KMS-11 (cell line): ENCODE data around the gene JMJD7.

Experiments
- H2AFZ ChIP-seq: fragments of 200-600 bp; sonication (generic); 2 replicates; pipeline ENCODE4 v1.6.1; 2016; ENCODE audit warnings: antibody characterized with exemption, mixed run types, low read depth
- H3K27ac ChIP-seq: fragments of 200-600 bp; sonication (generic); 2 replicates; pipeline ENCODE4 v1.6.1; 2016; ENCODE audit warnings: mild to moderate bottlenecking, mixed run types
- H3K27me3 ChIP-seq: fragments of 200-600 bp; sonication (generic); 2 replicates; pipeline ENCODE4 v1.6.1; 2017; ENCODE audit warnings: mild to moderate bottlenecking, low read depth, mixed run types, moderate library complexity; ENCODE audit not compliant: insufficient read depth
- H3K36me3 ChIP-seq: fragments of 200-600 bp; sonication (generic); 2 replicates; pipeline ENCODE4 v1.6.1; 2017; ENCODE audit warnings: mild to moderate bottlenecking, mixed run types; ENCODE audit not compliant: insufficient read depth
- H3K4me1 ChIP-seq: fragments of 200-600 bp; sonication (generic); 2 replicates; pipeline ENCODE4 v1.6.1; 2016; ENCODE audit warnings: mild to moderate bottlenecking, low read depth, mixed run types; ENCODE audit not compliant: poor library complexity, severe bottlenecking
- H3K4me2 ChIP-seq: fragments of 200-600 bp; sonication (generic); 2 replicates; pipeline ENCODE4 v1.7.0; 2016; ENCODE audit warnings: mild to moderate bottlenecking, mixed run types
- H3K4me3 ChIP-seq: fragments of 200-600 bp; sonication (generic); IDR thresholded peaks from 2 replicates; pipeline ENCODE4 v1.6.1; 2017; ENCODE audit warnings: low read depth, low read length, mixed read lengths; ENCODE audit not compliant: insufficient read depth
- H3K79me2 ChIP-seq: fragments of 200-600 bp; sonication (generic); 2 replicates; pipeline ENCODE4 v1.6.1; 2016; ENCODE audit warnings: low read depth, mixed run types; ENCODE audit not compliant: insufficient read depth
- H3K9ac ChIP-seq: fragments of 200-600 bp; sonication (generic); 2 replicates; pipeline ENCODE4 v1.6.1; 2016; ENCODE audit warnings: mild to moderate bottlenecking, mixed run types
- H4K20me1 ChIP-seq: fragments of 200-600 bp; sonication (generic); 2 replicates; pipeline ENCODE4 v1.6.1; 2016; ENCODE audit warnings: mild to moderate bottlenecking, mixed run types; ENCODE audit not compliant: insufficient read depth
- TF ChIP-seq, protein P1 (sequence below): fragments of 200-600 bp; sonication (generic); conservative IDR thresholded peaks from 2 replicates; pipeline ENCODE4 v1.6.1; 2017; ENCODE audit warnings: low read depth, mild to moderate bottlenecking, antibody characterized with exemption, low read length, moderate library complexity, mixed read lengths

JMJD7 gene

DNA sequence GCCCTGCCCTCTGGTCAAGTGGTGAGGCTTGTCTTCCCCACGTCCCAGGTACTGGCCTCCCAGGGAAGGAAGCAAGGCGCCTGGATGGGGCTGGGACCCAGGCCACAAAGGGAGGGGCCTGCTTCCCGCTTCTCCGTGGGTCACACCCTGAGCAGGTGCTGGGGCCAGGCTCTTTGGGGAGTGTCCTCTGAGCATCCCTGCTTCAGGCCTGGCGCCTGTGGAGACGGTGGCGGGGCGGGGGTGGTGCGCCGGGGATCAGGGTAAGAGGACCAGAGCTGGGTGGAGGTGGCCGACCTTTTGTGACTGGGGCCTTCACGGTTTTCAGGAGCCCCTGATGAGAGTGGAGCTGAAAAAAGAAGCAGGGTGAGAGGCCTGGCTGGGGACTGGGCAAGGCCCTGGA, 14.3 kb downstream of the JMJD7 start:
- H3K79me2 ChIP-seq = no peaks in the 10 kb centered on the region
- no peak overlapping the region for H3K4me2 ChIP-seq
- no peak overlapping the region for H3K4me3 ChIP-seq
- H3K27ac ChIP-seq = no peak overlapping the region
- no peak overlapping the region for H2AFZ ChIP-seq
- H3K9ac ChIP-seq = no peak overlapping the region
- no peaks in the 10 kb centered on the region for H4K20me1 ChIP-seq
- no peaks in the 10 kb centered on the region for H3K27me3 ChIP-seq
- TF ChIP-seq, protein P1, sequence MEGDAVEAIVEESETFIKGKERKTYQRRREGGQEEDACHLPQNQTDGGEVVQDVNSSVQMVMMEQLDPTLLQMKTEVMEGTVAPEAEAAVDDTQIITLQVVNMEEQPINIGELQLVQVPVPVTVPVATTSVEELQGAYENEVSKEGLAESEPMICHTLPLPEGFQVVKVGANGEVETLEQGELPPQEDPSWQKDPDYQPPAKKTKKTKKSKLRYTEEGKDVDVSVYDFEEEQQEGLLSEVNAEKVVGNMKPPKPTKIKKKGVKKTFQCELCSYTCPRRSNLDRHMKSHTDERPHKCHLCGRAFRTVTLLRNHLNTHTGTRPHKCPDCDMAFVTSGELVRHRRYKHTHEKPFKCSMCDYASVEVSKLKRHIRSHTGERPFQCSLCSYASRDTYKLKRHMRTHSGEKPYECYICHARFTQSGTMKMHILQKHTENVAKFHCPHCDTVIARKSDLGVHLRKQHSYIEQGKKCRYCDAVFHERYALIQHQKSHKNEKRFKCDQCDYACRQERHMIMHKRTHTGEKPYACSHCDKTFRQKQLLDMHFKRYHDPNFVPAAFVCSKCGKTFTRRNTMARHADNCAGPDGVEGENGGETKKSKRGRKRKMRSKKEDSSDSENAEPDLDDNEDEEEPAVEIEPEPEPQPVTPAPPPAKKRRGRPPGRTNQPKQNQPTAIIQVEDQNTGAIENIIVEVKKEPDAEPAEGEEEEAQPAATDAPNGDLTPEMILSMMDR = no peak
- H3K4me1 ChIP-seq = no peaks in the 10 kb centered on the region
- no peaks in the 10 kb centered on the region for H3K36me3 ChIP-seq

GRCh38 chr15:41843571-41843970, 15.7 kb downstream of the JMJD7 start:
- Histone ChIP-seq H2AFZ (no peak overlapping the region), H3K36me3 (no peaks in the 10 kb centered on the region), H3K4me2 (no peak overlapping the region), H3K9ac (no peak overlapping the region), H3K4me1 (no peaks in the 10 kb centered on the region), H4K20me1 (no peaks in the 10 kb centered on the region), H3K4me3 (no peak overlapping the region), H3K27me3 (no peaks in the 10 kb centered on the region), H3K27ac (no peak overlapping the region), H3K79me2 (no peaks in the 10 kb centered on the region)
- TF ChIP-seq, protein P1 = no peak

- Histone ChIP-seq H4K20me1 (no peaks in the 10 kb centered on the region), H3K9ac (no peak overlapping the region), H2AFZ (no peak overlapping the region), H3K79me2 (no peaks in the 10 kb centered on the region), H3K4me3 (no peak overlapping the region), H3K27ac (no peak overlapping the region), H3K4me1 (no peaks in the 10 kb centered on the region), H3K27me3 (no peaks in the 10 kb centered on the region), H3K4me2 (no peak overlapping the region), H3K36me3 (no peaks in the 10 kb centered on the region)
- TF ChIP-seq, protein P1 = no peak
These were observed 16.9 kb downstream of the JMJD7 start for GRCh38 chr15:41844814-41845213.

DNA sequence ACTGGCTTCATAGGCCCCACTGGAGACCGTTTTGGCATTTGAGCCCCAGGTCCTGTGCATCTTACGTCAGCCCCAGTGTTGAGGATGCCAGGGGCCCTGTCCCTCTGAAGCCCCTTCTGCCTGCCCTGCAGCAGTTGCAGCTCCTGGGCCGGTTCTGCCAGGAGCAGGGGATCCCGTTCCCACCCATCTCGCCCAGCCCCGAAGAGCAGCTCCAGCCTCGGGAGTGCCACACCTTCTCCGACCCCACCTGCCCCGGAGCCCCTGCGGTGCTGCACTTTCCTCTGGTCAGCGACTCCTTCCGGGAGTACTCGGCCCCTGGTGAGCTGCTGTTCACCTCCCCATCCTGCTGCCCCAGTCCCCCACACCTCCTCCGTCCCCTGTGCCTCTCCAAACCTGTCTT, 19.3 kb downstream of the JMJD7 start:
- Histone ChIP-seq H3K79me2 (no peaks in the 10 kb centered on the region), H3K4me3 (no peak overlapping the region), H4K20me1 (no peaks in the 10 kb centered on the region), H3K4me2 (no peak overlapping the region), H3K27ac (no peak overlapping the region), H3K36me3 (no peaks in the 10 kb centered on the region), H2AFZ (no peak overlapping the region), H3K4me1 (no peaks in the 10 kb centered on the region), H3K9ac (no peak overlapping the region), H3K27me3 (no peaks in the 10 kb centered on the region)
- TF ChIP-seq, protein P1 = no peak
